Astrocyte (in vitro differentiated cells and primary cell): ENCODE data around the gene MRFAP1. TPM values are rescaled to one million over a fixed set of nuclear protein-coding genes. Genes with fewer than 3 reads are reported as not detected.

Experiments
- DNase-seq: peaks from one replicate; pipeline ENCODE4 v3.0.0-alpha.2; 2010; ENCODE audit warnings: low read depth
- FAIRE-seq: peaks from 2 replicates; lab custom pipeline; 2011; peaks lifted over from hg19 to GRCh38; lab: Jason Lieb, UNC
- H2AFZ ChIP-seq: 2 replicates; pipeline ENCODE4 v1.6.0; 2012; ENCODE audit warnings: low read depth, low read length, inconsistent platforms
- H3K27ac ChIP-seq: 2 replicates; pipeline ENCODE4 v1.5.1; 2011; ENCODE audit warnings: low read depth, low read length, inconsistent platforms
- H3K27me3 ChIP-seq: 2 replicates; pipeline ENCODE4 v1.6.0; 2011; ENCODE audit warnings: low read length, inconsistent platforms; ENCODE audit not compliant: insufficient read depth
- H3K36me3 ChIP-seq: 2 replicates; pipeline ENCODE4 v1.5.1; 2011; ENCODE audit warnings: low read length, inconsistent platforms; ENCODE audit not compliant: insufficient read depth
- H3K4me1 ChIP-seq: 2 replicates; pipeline ENCODE4 v1.5.1; 2011; ENCODE audit warnings: low read length, inconsistent platforms; ENCODE audit not compliant: insufficient read depth
- H3K4me2 ChIP-seq: 2 replicates; pipeline ENCODE4 v1.6.0; 2012; ENCODE audit warnings: low read length, inconsistent platforms
- H3K4me3 ChIP-seq: 2 replicates; pipeline ENCODE4 v1.5.1; 2011; ENCODE audit warnings: low read depth, mild to moderate bottlenecking, low read length, inconsistent platforms; ENCODE audit not compliant: insufficient read depth
- H3K79me2 ChIP-seq: 2 replicates; pipeline ENCODE4 v1.6.0; 2012; ENCODE audit warnings: mild to moderate bottlenecking, low read length, inconsistent platforms; ENCODE audit not compliant: insufficient read depth
- H3K9ac ChIP-seq: 2 replicates; pipeline ENCODE4 v1.6.0; 2012; ENCODE audit warnings: mild to moderate bottlenecking, low read length, inconsistent platforms
- H3K9me3 ChIP-seq: 2 replicates; pipeline ENCODE4 v1.5.1; 2012; ENCODE audit warnings: low read depth, mild to moderate bottlenecking, low read length, inconsistent platforms; ENCODE audit not compliant: insufficient read depth
- H4K20me1 ChIP-seq: 2 replicates; pipeline ENCODE4 v1.6.0; 2012; ENCODE audit warnings: low read length, inconsistent platforms; ENCODE audit not compliant: insufficient read depth
- H3K27ac Mint-ChIP-seq: one replicate; pipeline ENCODE4 v1.8.0; 2021; ENCODE audit warnings: mild to moderate bottlenecking, mixed read lengths; ENCODE audit not compliant: unreplicated experiment
- H3K27me3 Mint-ChIP-seq: one replicate; pipeline ENCODE4 v1.8.0; 2021; ENCODE audit warnings: low read depth, mixed read lengths; ENCODE audit not compliant: unreplicated experiment
- H3K36me3 Mint-ChIP-seq: one replicate; pipeline ENCODE4 v1.8.0; 2021; ENCODE audit warnings: low read depth, mixed read lengths; ENCODE audit not compliant: unreplicated experiment
- H3K4me1 Mint-ChIP-seq: one replicate; pipeline ENCODE4 v1.8.0; 2021; ENCODE audit warnings: low read depth, mixed read lengths; ENCODE audit not compliant: unreplicated experiment
- H3K4me3 Mint-ChIP-seq: one replicate; pipeline ENCODE4 v1.8.0; 2021; ENCODE audit warnings: mild to moderate bottlenecking, moderate library complexity, mixed read lengths; ENCODE audit not compliant: unreplicated experiment
- H3K9me3 Mint-ChIP-seq: one replicate; pipeline ENCODE4 v1.8.0; 2021; ENCODE audit warnings: mild to moderate bottlenecking, mixed read lengths; ENCODE audit not compliant: unreplicated experiment
- EZH2 ChIP-seq: IDR thresholded peaks from 2 replicates; pipeline ENCODE4 v1.6.1; 2012; ENCODE audit warnings: mild to moderate bottlenecking, low read length, inconsistent platforms; ENCODE audit not compliant: insufficient read depth
- total RNA-seq: library from RNA; stranded (reverse); gene quantifications from 2 replicates; pipeline ENCODE4 v1.2.1, GENCODE V29; 2021
- TF ChIP-seq, protein P1 (sequence below): IDR thresholded peaks from 2 replicates; pipeline ENCODE4 v1.5.1; 2011; ENCODE audit warnings: low read depth, mild to moderate bottlenecking, inconsistent platforms, low read length, moderate library complexity; ENCODE audit not compliant: insufficient read depth

The MRFAP1 gene
- total RNA-seq, 1 donor from 2014 or later = 278 TPM

DNA sequence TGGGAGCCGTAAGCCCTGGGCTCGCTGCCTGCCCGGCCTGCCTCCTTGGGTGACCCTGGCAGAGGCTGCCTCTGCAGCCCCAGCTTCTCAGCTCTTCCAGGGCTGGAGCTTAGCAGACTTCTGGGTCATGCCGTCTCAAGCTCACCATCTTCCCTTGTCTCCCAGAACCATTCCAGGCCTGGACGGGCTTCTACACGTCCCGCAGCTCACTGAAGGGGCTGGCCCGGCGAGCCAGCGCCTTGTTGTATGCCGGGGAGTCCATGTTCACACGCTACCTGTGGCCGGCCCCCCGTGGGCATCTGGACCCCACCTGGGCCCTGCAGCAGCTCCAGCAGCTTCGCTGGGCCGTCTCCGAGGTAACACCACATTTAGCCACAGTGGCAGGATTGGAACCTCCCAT, 43.5 kb upstream of the MRFAP1 start:
- Histone ChIP-seq H3K79me2 (no peaks in the 10 kb centered on the region), H3K9me3 (no peaks in the 10 kb centered on the region), H2AFZ (no peak overlapping the region), H3K4me2 (no peak overlapping the region), H3K4me3 (no peak overlapping the region), H3K36me3 (no peaks in the 10 kb centered on the region), H3K4me1 (no peaks in the 10 kb centered on the region), H3K27ac (no peak overlapping the region), H3K9ac (no peak overlapping the region), H3K27me3 (no peaks in the 10 kb centered on the region), H4K20me1 (no peaks in the 10 kb centered on the region)
- no peaks in the 10 kb centered on the region for H3K9me3 Mint-ChIP-seq
- peaks cover 24% of the 10 kb centered on the region for H3K36me3 Mint-ChIP-seq
- no peak overlapping the region for H3K27ac Mint-ChIP-seq
- no peak overlapping the region for H3K4me3 Mint-ChIP-seq
- DNase-seq (no peak), FAIRE-seq (no peak)
- no peaks in the 10 kb centered on the region for H3K27me3 Mint-ChIP-seq
- no peaks in the 10 kb centered on the region for H3K4me1 Mint-ChIP-seq
- TF ChIP-seq, protein P1, sequence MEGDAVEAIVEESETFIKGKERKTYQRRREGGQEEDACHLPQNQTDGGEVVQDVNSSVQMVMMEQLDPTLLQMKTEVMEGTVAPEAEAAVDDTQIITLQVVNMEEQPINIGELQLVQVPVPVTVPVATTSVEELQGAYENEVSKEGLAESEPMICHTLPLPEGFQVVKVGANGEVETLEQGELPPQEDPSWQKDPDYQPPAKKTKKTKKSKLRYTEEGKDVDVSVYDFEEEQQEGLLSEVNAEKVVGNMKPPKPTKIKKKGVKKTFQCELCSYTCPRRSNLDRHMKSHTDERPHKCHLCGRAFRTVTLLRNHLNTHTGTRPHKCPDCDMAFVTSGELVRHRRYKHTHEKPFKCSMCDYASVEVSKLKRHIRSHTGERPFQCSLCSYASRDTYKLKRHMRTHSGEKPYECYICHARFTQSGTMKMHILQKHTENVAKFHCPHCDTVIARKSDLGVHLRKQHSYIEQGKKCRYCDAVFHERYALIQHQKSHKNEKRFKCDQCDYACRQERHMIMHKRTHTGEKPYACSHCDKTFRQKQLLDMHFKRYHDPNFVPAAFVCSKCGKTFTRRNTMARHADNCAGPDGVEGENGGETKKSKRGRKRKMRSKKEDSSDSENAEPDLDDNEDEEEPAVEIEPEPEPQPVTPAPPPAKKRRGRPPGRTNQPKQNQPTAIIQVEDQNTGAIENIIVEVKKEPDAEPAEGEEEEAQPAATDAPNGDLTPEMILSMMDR = no peak
- no peak for TF ChIP-seq EZH2

DNA sequence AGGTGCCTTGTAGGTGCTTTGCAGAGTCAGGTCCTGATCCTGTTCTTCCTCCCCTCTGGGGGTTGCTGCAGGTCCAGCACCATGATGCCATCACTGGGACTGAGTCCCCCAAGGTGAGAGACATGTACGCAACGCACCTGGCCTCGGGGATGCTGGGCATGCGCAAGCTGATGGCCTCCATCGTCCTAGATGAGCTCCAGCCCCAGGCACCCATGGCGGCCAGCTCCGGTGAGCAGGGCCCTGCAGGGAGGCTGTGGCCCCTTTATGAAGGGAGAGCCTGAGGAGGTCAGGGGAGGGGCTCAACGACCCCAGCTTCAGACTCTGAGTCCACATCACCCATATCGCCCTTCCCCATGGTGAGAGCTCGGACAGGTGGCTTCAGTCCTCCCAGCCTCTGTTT, 42.4 kb upstream of the MRFAP1 start:
- TF ChIP-seq EZH2 = no peak
- TF ChIP-seq, protein P1 = no peak
- Mint-ChIP-seq H3K27ac (no peak overlapping the region), H3K4me3 (no peak overlapping the region), H3K9me3 (no peaks in the 10 kb centered on the region), H3K4me1 (no peaks in the 10 kb centered on the region), H3K27me3 (no peaks in the 10 kb centered on the region), H3K36me3 (peaks cover 20% of the 10 kb centered on the region)
- no peak overlapping the region for H3K27ac ChIP-seq
- no peaks in the 10 kb centered on the region for H3K27me3 ChIP-seq
- H3K36me3 ChIP-seq = no peaks in the 10 kb centered on the region
- DNase-seq = no peak
- H3K9me3 ChIP-seq = no peaks in the 10 kb centered on the region
- H3K4me2 ChIP-seq = no peak overlapping the region
- no peak for FAIRE-seq
- H4K20me1 ChIP-seq = no peaks in the 10 kb centered on the region
- H2AFZ ChIP-seq = no peak overlapping the region
- no peaks in the 10 kb centered on the region for H3K4me1 ChIP-seq
- no peak overlapping the region for H3K9ac ChIP-seq
- no peak overlapping the region for H3K4me3 ChIP-seq
- no peaks in the 10 kb centered on the region for H3K79me2 ChIP-seq

- Histone ChIP-seq H3K36me3 (no peaks in the 10 kb centered on the region), H4K20me1 (no peaks in the 10 kb centered on the region), H3K27ac (no peak overlapping the region), H3K27me3 (no peaks in the 10 kb centered on the region), H3K9me3 (no peaks in the 10 kb centered on the region), H3K9ac (no peak overlapping the region), H3K4me1 (no peaks in the 10 kb centered on the region), H3K79me2 (no peaks in the 10 kb centered on the region), H3K4me3 (no peak overlapping the region), H2AFZ (no peak overlapping the region), H3K4me2 (no peak overlapping the region)
- FAIRE-seq (no peak), DNase-seq (no peak)
- Mint-ChIP-seq H3K27me3 (no peaks in the 10 kb centered on the region), H3K9me3 (no peaks in the 10 kb centered on the region), H3K4me3 (no peak overlapping the region), H3K4me1 (no peaks in the 10 kb centered on the region), H3K27ac (no peak overlapping the region), H3K36me3 (peaks cover 22% of the 10 kb centered on the region)
- TF ChIP-seq, protein P1 = no peak
- TF ChIP-seq EZH2 = no peak
Measured at GRCh38 chr4:6598641-6599040, 41.8 kb upstream of the MRFAP1 start.
